GM20000 (cell line): ENCODE results near the gene CCDC106.

Experiments
- DNase-seq: peaks from one replicate; pipeline ENCODE4 v3.0.0; 2012; ENCODE audit warnings: low spot score
- TF ChIP-seq, protein P1 (sequence below): IDR thresholded peaks from 2 replicates; pipeline ENCODE4 v1.5.1; 2012; ENCODE audit warnings: mild to moderate bottlenecking, control low read depth; ENCODE audit errors: extremely low read depth, missing control alignments

CCDC106 gene

DNA sequence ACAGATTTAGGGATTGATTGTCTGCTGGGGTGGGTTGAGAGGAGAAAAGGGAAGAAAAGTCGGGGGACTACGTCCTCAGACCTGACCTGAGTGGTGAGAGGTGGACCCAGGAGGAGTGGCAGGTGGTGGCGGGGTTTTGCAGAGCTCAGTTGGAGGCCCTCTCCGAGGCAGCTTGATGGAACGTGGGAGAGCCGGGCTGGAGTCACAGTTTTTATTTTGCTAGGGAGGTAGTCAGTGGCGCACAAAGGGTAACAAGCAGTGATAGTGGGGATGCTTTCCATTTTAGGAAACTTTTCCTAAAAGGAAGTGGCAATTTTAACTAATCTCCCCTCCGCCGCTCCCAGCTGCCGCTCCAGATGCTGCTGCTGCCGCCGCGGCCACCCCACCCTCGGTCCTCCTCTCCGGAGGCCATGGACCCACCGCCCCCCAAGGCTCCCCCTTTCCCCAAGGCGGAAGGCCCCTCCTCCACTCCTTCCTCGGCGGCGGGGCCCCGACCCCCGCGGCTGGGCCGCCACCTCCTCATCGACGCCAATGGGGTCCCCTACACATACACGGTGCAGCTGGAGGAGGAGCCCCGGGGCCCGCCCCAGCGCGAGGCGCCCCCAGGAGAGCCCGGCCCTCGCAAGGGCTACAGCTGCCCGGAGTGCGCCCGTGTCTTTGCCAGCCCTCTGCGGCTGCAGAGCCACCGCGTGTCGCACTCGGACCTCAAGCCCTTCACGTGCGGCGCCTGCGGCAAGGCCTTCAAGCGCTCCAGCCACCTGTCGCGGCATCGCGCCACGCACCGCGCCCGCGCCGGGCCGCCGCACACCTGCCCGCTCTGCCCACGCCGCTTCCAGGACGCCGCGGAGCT is 5.6 kb upstream of the CCDC106 start:
- DNase-seq, result no peak
- TF ChIP-seq, protein P1, sequence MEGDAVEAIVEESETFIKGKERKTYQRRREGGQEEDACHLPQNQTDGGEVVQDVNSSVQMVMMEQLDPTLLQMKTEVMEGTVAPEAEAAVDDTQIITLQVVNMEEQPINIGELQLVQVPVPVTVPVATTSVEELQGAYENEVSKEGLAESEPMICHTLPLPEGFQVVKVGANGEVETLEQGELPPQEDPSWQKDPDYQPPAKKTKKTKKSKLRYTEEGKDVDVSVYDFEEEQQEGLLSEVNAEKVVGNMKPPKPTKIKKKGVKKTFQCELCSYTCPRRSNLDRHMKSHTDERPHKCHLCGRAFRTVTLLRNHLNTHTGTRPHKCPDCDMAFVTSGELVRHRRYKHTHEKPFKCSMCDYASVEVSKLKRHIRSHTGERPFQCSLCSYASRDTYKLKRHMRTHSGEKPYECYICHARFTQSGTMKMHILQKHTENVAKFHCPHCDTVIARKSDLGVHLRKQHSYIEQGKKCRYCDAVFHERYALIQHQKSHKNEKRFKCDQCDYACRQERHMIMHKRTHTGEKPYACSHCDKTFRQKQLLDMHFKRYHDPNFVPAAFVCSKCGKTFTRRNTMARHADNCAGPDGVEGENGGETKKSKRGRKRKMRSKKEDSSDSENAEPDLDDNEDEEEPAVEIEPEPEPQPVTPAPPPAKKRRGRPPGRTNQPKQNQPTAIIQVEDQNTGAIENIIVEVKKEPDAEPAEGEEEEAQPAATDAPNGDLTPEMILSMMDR, result no peak

DNA sequence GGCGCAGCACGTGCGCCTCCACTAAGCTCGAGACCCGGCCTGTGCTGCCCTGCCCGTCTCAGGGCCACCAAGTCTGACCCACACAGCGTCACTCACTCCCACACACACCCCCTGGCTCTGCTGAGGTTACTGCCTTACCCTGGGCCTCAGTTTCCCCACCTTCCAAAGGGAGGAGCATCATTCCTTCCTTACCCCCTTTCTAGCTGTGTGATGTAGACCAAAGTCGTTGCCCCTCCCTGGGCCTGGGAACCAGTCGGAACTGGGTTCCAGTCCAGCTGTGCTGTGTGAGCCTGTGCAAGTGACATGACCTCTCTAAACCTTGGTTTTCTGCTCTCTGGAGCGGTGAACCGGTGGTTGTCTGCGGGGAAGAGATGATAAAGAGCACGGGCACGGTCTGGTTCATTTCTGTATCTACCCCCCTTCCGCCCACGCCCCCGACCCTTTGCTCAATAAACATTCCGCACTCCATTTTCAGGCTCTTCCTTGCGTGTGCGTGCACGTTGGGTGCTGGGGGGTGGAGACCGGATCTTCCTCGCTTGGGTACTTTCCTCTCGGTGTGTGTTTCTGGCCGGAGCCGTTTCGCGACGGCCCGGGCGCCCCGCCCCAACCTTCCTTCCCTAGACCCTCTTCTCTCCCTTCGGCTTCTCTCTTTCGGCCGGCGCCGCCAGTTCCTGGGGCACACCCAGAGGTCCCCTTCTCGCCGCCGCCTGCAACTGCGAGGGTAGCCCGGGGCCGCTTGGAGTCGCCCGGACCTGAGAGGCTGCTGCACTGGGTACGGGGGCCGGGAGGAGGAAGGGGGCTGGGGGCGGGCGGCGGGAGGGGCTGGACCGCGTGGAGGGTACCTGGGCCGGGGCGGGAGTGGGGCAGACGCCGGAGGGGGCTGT is 4.8 kb upstream of the CCDC106 start, which contains the start of gene ZNF581:
ZNF581 (plus strand) TSS at position 647 of the 884 bp plus-strand sequence. CDS start 923 bp downstream, outside the sequence.
- DNase-seq, result peak; percentile 90
- TF ChIP-seq, protein P1, result no peak

DNA sequence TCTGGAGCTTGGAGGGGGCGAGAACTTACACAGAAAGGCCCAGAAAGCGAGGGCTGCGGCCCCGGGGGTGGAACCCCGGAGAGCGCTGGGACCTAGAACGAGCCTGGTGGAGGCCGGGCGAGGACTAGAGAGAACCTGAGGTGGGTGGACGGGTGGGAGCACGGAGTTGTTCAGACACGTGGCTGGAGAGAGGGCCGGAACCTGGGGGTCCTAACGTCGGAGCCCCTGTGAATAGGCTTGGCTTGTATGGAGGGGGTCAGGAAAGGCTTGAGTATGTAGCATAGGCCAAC is 4.2 kb upstream of the CCDC106 start:
- TF ChIP-seq, protein P1, result no peak
- no peak for DNase-seq

DNA sequence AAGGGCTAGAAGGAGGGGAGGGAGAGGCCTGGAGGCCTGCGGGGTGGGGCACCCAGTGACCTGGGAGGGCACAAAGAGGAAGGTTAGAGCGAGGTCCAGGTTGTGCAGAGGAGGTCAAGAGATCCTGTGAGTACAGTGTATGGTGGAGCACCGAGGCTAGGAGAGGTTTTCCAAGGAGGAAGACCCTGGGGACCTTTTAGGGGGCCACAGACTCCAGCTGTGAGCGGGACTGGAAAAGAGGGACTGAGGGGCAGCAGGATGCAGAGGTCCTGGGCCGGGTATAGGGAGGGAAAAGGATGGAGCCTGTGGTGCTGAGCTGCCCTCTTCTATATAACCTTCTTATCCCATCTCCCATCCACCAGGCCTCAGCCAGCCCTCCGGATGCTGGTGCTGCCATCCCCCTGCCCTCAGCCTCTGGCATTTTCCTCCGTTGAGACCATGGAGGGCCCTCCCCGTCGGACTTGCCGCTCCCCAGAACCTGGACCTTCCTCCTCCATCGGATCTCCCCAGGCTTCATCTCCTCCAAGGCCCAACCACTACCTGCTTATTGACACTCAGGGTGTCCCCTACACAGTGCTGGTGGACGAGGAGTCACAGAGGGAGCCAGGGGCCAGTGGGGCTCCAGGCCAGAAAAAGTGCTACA is 3.7 kb upstream of the CCDC106 start:
- TF ChIP-seq, protein P1, result no peak
- DNase-seq, result no peak

DNA sequence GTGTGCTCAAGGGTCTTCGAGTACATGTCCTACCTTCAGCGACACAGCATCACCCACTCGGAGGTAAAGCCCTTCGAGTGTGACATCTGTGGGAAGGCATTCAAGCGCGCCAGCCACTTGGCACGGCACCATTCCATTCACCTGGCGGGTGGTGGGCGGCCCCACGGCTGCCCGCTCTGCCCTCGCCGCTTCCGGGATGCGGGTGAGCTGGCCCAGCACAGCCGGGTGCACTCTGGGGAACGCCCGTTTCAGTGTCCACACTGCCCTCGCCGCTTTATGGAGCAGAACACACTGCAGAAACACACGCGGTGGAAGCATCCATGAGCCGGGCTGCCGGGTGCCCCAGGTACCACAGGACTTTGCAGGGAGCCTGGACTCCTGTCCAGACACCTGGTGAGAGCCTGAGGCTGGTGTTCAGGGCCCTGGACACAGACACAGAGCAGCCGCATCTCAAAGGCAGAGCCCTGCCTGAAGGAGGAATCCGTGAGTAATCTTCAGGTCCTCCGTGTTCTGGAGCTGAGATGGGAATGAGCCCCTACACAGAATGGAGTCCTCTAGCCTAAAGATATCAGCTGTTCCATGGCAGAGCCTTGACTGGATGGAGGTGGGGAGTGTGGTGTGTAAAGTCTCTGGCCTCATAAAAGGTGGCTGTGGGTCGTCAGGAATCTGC is 3.0 kb upstream of the CCDC106 start:
- TF ChIP-seq, protein P1, result no peak
- no peak for DNase-seq

DNA sequence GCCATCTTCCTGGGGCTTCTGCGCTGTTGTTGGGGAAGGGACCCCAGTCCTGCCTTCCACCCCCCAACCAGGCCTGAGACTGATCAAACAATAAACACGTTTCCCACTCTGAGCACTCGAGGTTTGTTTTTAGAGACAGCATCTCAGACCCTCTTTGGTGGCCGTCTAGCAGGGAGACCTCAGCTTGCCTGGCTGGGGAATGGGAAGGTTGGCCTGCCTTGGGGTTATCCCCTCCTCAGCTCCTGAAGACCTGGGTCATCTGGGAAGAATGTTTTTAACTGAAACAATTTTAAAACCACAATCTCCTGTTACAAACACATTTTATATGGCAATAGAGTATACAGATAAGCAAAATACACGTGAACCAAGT is 2.5 kb upstream of the CCDC106 start:
- TF ChIP-seq, protein P1, result no peak
- DNase-seq, result no peak
